H9 (cell line): ENCODE measurements around the gene DDX55. TPM values are rescaled to one million over a fixed set of nuclear protein-coding genes. Genes with fewer than 3 reads are reported as not detected.

Source experiments
- DNase-seq: peaks from one replicate; pipeline ENCODE4 v3.0.0-alpha.2; 2017
- H2AFZ ChIP-seq: one replicate; pipeline ENCODE4 v1.6.1; 2013; ENCODE audit warnings: mild to moderate bottlenecking, low read length, control low read depth, moderate library complexity
- H2AK5ac ChIP-seq: 2 replicates; pipeline ENCODE4 v1.6.1; 2013; ENCODE audit warnings: low read length, control low read depth, mixed read lengths; ENCODE audit not compliant: insufficient read length
- H2BK120ac ChIP-seq: one replicate; pipeline ENCODE4 v1.6.1; 2013; ENCODE audit warnings: low read depth, mild to moderate bottlenecking, low read length, control low read depth, inconsistent platforms; ENCODE audit not compliant: poor library complexity, severe bottlenecking
- H2BK12ac ChIP-seq: 2 replicates; pipeline ENCODE4 v1.6.1; 2013; ENCODE audit warnings: low read length, control low read depth, mixed read lengths, low read depth; ENCODE audit not compliant: insufficient read length
- H2BK15ac ChIP-seq: 2 replicates; pipeline ENCODE4 v1.6.1; 2013; ENCODE audit warnings: low read depth, low read length, control low read depth
- H2BK20ac ChIP-seq: one replicate; pipeline ENCODE4 v1.6.1; 2013; ENCODE audit warnings: low read depth, mild to moderate bottlenecking, low read length, control low read depth, inconsistent platforms; ENCODE audit not compliant: poor library complexity, severe bottlenecking
- H2BK5ac ChIP-seq: 2 replicates; pipeline ENCODE4 v1.6.1; 2013; ENCODE audit warnings: low read length, control low read depth, mixed read lengths; ENCODE audit not compliant: insufficient read length
- H3K14ac ChIP-seq: 2 replicates; pipeline ENCODE4 v1.6.1; 2013; ENCODE audit warnings: low read length, control low read depth; ENCODE audit not compliant: insufficient read depth
- H3K18ac ChIP-seq: 2 replicates; pipeline ENCODE4 v1.6.1; 2013; ENCODE audit warnings: low read depth, mild to moderate bottlenecking, mixed read lengths, low read length, control low read depth; ENCODE audit not compliant: insufficient read length
- H3K23ac ChIP-seq: 2 replicates; pipeline ENCODE4 v1.6.1; 2013; ENCODE audit warnings: low read length, control low read depth, mixed read lengths, low read depth; ENCODE audit not compliant: insufficient read length
- H3K23me2 ChIP-seq: 2 replicates; pipeline ENCODE4 v1.6.1; 2013; ENCODE audit warnings: low read depth, mild to moderate bottlenecking, mixed read lengths, low read length, control low read depth; ENCODE audit not compliant: insufficient read length, poor library complexity, severe bottlenecking
- H3K27ac ChIP-seq: 2 replicates; pipeline ENCODE4 v1.5.1; 2013; ENCODE audit warnings: low read length, control low read depth, mixed read lengths, low read depth; ENCODE audit not compliant: insufficient read length
- H3K27me3 ChIP-seq: 2 replicates; pipeline ENCODE4 v1.6.1; 2013; ENCODE audit warnings: low read length, control low read depth, inconsistent platforms; ENCODE audit not compliant: insufficient read depth
- H3K4ac ChIP-seq: 2 replicates; pipeline ENCODE4 v1.6.1; 2013; ENCODE audit warnings: low read depth, mild to moderate bottlenecking, control low read depth, inconsistent platforms, low read length, moderate library complexity
- H3K4me1 ChIP-seq: 2 replicates; pipeline ENCODE4 v1.6.1; 2013; ENCODE audit warnings: low read length, control low read depth, inconsistent platforms; ENCODE audit not compliant: insufficient read depth
- H3K4me2 ChIP-seq: 2 replicates; pipeline ENCODE4 v1.6.1; 2013; ENCODE audit warnings: low read length, control low read depth, mixed read lengths; ENCODE audit not compliant: insufficient read length, insufficient read depth
- H3K56ac ChIP-seq: 2 replicates; pipeline ENCODE4 v1.6.1; 2013; ENCODE audit warnings: low read depth, mild to moderate bottlenecking, mixed read lengths, low read length, control low read depth; ENCODE audit not compliant: insufficient read length
- H3K79me1 ChIP-seq: 2 replicates; pipeline ENCODE4 v1.6.1; 2013; ENCODE audit warnings: low read depth, mild to moderate bottlenecking, moderate library complexity, low read length, control low read depth, inconsistent platforms; ENCODE audit not compliant: insufficient read depth, poor library complexity, severe bottlenecking
- H3K79me2 ChIP-seq: 2 replicates; pipeline ENCODE4 v1.6.1; 2013; ENCODE audit warnings: low read length, control low read depth, inconsistent platforms; ENCODE audit not compliant: insufficient read depth
- H3K9ac ChIP-seq: 2 replicates; pipeline ENCODE4 v1.6.1; 2013; ENCODE audit warnings: low read length, control low read depth, mixed read lengths; ENCODE audit not compliant: insufficient read length; ENCODE audit errors: extremely low read depth
- H3K9me3 ChIP-seq: one replicate; pipeline ENCODE4 v1.6.1; 2013; ENCODE audit warnings: low read depth, low read length, inconsistent platforms; ENCODE audit not compliant: control insufficient read depth
- H3T11ph ChIP-seq: one replicate; pipeline ENCODE4 v1.6.1; 2013; ENCODE audit warnings: mild to moderate bottlenecking, low read length, control low read depth, inconsistent platforms
- H4K20me1 ChIP-seq: one replicate; pipeline ENCODE4 v1.6.1; 2013; ENCODE audit not compliant: control insufficient read depth, insufficient read length, insufficient read depth
- H4K5ac ChIP-seq: 2 replicates; pipeline ENCODE4 v1.6.1; 2013; ENCODE audit warnings: low read depth, mild to moderate bottlenecking, mixed read lengths, low read length, control low read depth; ENCODE audit not compliant: insufficient read length
- H4K8ac ChIP-seq: replicated peaks from 2 replicates; pipeline ENCODE4 v1.6.1; 2013; ENCODE audit warnings: low read length, control low read depth, mixed read lengths, low read depth; ENCODE audit not compliant: insufficient read length
- H4K91ac ChIP-seq: 2 replicates; pipeline ENCODE4 v1.6.1; 2013; ENCODE audit warnings: low read depth, mild to moderate bottlenecking, moderate library complexity, mixed read lengths, low read length, control low read depth; ENCODE audit not compliant: insufficient read length
- H3K27ac Mint-ChIP-seq, 3 experiments: 2 replicates in 2 of 3; 3 replicates in 1 of 3; pipeline ENCODE4 v1.8.0; 2020 to 2021; ENCODE audit warnings: mixed read lengths in 3 of 3, mild to moderate bottlenecking in 1 of 3, moderate library complexity in 1 of 3
- H3K27me3 Mint-ChIP-seq: 2 replicates; pipeline ENCODE4 v1.8.0; 2021; ENCODE audit warnings: low read depth, mild to moderate bottlenecking, moderate library complexity, mixed read lengths
- H3K36me3 Mint-ChIP-seq, 3 experiments: 2 replicates in 2 of 3; 3 replicates in 1 of 3; pipeline ENCODE4 v1.8.0; 2020 to 2021; ENCODE audit warnings: low read depth in 3 of 3, mixed read lengths in 3 of 3; ENCODE audit not compliant: insufficient read depth in 1 of 3
- H3K4me1 Mint-ChIP-seq, 2 experiments: 2 replicates each; pipeline ENCODE4 v1.8.0; 2020; ENCODE audit warnings: mixed read lengths in 2 of 2
- H3K4me3 Mint-ChIP-seq, 2 experiments: 2 replicates in 1 of 2; 3 replicates in 1 of 2; pipeline ENCODE4 v1.8.0; 2020 to 2021; ENCODE audit warnings: mild to moderate bottlenecking in 2 of 2, mixed read lengths in 2 of 2, moderate library complexity in 1 of 2
- H3K9me3 Mint-ChIP-seq, 2 experiments: 2 replicates in 1 of 2; 3 replicates in 1 of 2; pipeline ENCODE4 v1.8.0; 2020; ENCODE audit warnings: mild to moderate bottlenecking in 2 of 2, mixed read lengths in 2 of 2, moderate library complexity in 1 of 2
- CTCF ChIP-seq: fragments of 200-600 bp; sonication (generic); conservative IDR thresholded peaks from 3 replicates; pipeline ENCODE4 v1.8.0; 2021; ENCODE audit warnings: antibody characterized with exemption, mild to moderate bottlenecking
- WGBS: extraction: QIAGEN DNeasy Blood & Tissue Kit; methylation state at CpG from one replicate; pipeline ENCODE4 v1.1.7; 2013; ENCODE audit warnings: missing lambda C conversion rate, low lambda C conversion rate, mixed read lengths; ENCODE audit not compliant: insufficient read length; ENCODE audit errors: extremely low coverage; 5-methylcytosine and 5-hydroxymethylcytosine counted together
- total RNA-seq: library from RNA; stranded (reverse); gene quantifications from 2 replicates; pipeline ENCODE4 v1.2.1, GENCODE V29; 2021

The DDX55 gene
- total RNA-seq, 1 experiment from 2014 or later, result 51.7 TPM

- no CpG with 5 or more reads among the region's 3 CpGs for WGBS
- Histone ChIP-seq H3K23ac (no peak overlapping the region), H3K79me2 (no peaks in the 10 kb centered on the region), H2BK5ac (no peak overlapping the region), H3K9me3 (no peaks in the 10 kb centered on the region), H4K5ac (no peak overlapping the region), H2BK120ac (no peak overlapping the region), H3K79me1 (no peaks in the 10 kb centered on the region), H3K27ac (no peak overlapping the region), H3T11ph (no peak overlapping the region), H3K4ac (no peak overlapping the region), H3K4me1 (no peaks in the 10 kb centered on the region), H3K27me3 (no peaks in the 10 kb centered on the region), H2BK12ac (no peak overlapping the region), H3K9ac (no peak overlapping the region), H2BK20ac (no peak overlapping the region), H3K18ac (no peak overlapping the region), H3K4me2 (no peak overlapping the region), H4K91ac (no peak overlapping the region), H4K8ac (no peak overlapping the region), H4K20me1 (no peaks in the 10 kb centered on the region), H2AFZ (no peak overlapping the region), H2BK15ac (no peak overlapping the region), H2AK5ac (no peak overlapping the region), H3K14ac (no peak overlapping the region), H3K56ac (no peak overlapping the region), H3K23me2 (no peaks in the 10 kb centered on the region)
- Mint-ChIP-seq H3K4me1 (no peaks in the 10 kb centered on the region), H3K9me3 (no peaks in the 10 kb centered on the region), H3K36me3 (peaks cover 8 to 46% (median 37%) of the 10 kb centered on the region in 3 experiments; a peak in 5 of 7 replicates), H3K27ac (no peak overlapping the region), H3K4me3 (no peak overlapping the region), H3K27me3 (no peaks in the 10 kb centered on the region)
- no peak for TF ChIP-seq CTCF
- no peak for DNase-seq
These were observed 43.5 kb downstream of the DDX55 start for GRCh38 chr12:123645380-123645779.
